Stomach (tissue), 9 donors: Measurements from ENCODE around the gene MLST8. TPM values are rescaled to one million over a fixed set of nuclear protein-coding genes. Genes with fewer than 3 reads are reported as not detected.

Experiments
- DNase-seq, 2 donors: peaks; one replicate each; pipeline versions ENCODE4 v3.0.0 to v3.0.0-alpha.2; 2013 to 2019
- H3K27ac ChIP-seq, 5 donors: fragments of 200-600 bp in 4 of 5; sonication (generic) in 4 of 5; one replicate each; pipeline ENCODE4 v1.5.1; 2013 to 2019; ENCODE audit warnings: mild to moderate bottlenecking in 1 of 5, moderate library complexity in 1 of 5
- H3K27me3 ChIP-seq, 3 donors: fragments of 200-600 bp; sonication (generic); one replicate each; pipeline ENCODE4 v1.5.1; 2017 to 2019; ENCODE audit warnings: mixed run types in 1 of 3
- H3K36me3 ChIP-seq, 4 donors: fragments of 200-600 bp; sonication (generic); 1 replicate in 3 of 4; 2 replicates in 1 of 4; pipeline ENCODE4 v1.5.1; 2016 to 2019
- H3K4me1 ChIP-seq, 4 donors: fragments of 200-600 bp; sonication (generic); one replicate each; pipeline ENCODE4 v1.5.1; 2016 to 2019
- H3K4me3 ChIP-seq, 4 donors: fragments of 200-600 bp; sonication (generic) in 3 of 4; one replicate each; pipeline ENCODE4 v1.5.1; 2016 to 2019; ENCODE audit warnings: mild to moderate bottlenecking in 1 of 4
- H3K9me3 ChIP-seq, 4 donors: fragments of 200-600 bp; sonication (generic); one replicate each; pipeline ENCODE4 v1.5.1; 2016 to 2019
- CTCF ChIP-seq, 7 experiments: fragments of 450-650 bp in 4 of 7; fragments of 200-600 bp in 3 of 7; sonication (generic) in 3 of 7; IDR thresholded peaks; one replicate each; pipeline ENCODE4 v1.5.1; 2016 to 2019; ENCODE audit warnings: antibody characterized with exemption in 7 of 7, control low read depth in 2 of 7, mild to moderate bottlenecking in 1 of 7
- EP300 ChIP-seq: sonication (generic); formaldehyde crosslinking; IDR thresholded peaks from one replicate; pipeline ENCODE4 v1.6.1; 2017; ENCODE audit warnings: antibody characterized with exemption
- POLR2A ChIP-seq, 4 donors: fragments of 450-650 bp; IDR thresholded peaks; one replicate each; pipeline ENCODE4 v1.6.1; 2016; ENCODE audit warnings: antibody characterized with exemption in 4 of 4, control low read depth in 2 of 4, mild to moderate bottlenecking in 1 of 4, moderate library complexity in 1 of 4
- POLR2AphosphoS5 ChIP-seq, 3 donors: sonication (generic); formaldehyde crosslinking; IDR thresholded peaks; one replicate each; pipeline ENCODE4 v1.6.1; 2016; ENCODE audit warnings: antibody characterized with exemption in 3 of 3
- WGBS, 5 donors: extraction: QIAGEN DNeasy Blood & Tissue Kit in 3 of 5; methylation state at CpG; one replicate each; pipeline versions ENCODE4 v1.1.5 to v1.1.7; 2013 to 2018; 5-methylcytosine and 5-hydroxymethylcytosine counted together
- intact Hi-C: fragments of 100-400 bp; cut with DNase I; formaldehyde crosslinking; loops from one replicate; pipeline ENCODE4 v1.15.1; 2023; ENCODE audit warnings: low total_unique reads
- polyA plus RNA-seq, 3 donors: library from polyadenylated mRNA; stranded (reverse); fragments of 200-250 nt; gene quantifications; one replicate each; pipeline ENCODE4 v1.2.3, GENCODE V29; 2013
- total RNA-seq, 5 donors: library from RNA; depleted of rRNA; stranded (reverse); fragments of >200 nt; gene quantifications; one replicate each; pipeline versions ENCODE4 v1.1.0 to v1.2.3, GENCODE V29; 2014 to 2016
- donor health status: healthy with polysubstance abuse.
- donor health status: Bipolar disorder and iron deficiency.
- donor health status: healthy.

MLST8 gene
- total and polyA plus RNA-seq, 8 donors = 7.5 to 235 (median 55.8) TPM

GRCh38 chr16:2195322-2196161, 9.7 kb upstream of the MLST8 start:
- intact Hi-C loops = loop anchor here (10.0 kb wide), 1 partner anchor 299 kb away; no protein-coding TSS in a partner anchor
- Histone ChIP-seq H3K27ac (no peak overlapping the region), H3K36me3 (no peaks in the 10 kb centered on the region), H3K4me3 (peak overlapping the region; percentile 45 to 52 (median 48)), H3K9me3 (no peaks in the 10 kb centered on the region), H3K27me3 (peaks cover 6 to 59% (median 37%) of the 10 kb centered on the region in 3 donors), H3K4me1 (peaks cover 13 to 21% (median 19%) of the 10 kb centered on the region in 4 donors)
- DNase-seq = no peak
- no peak for TF ChIP-seq POLR2A (IDR thresholded peaks at IDR 0.05)
- no peak for TF ChIP-seq CTCF (IDR thresholded peaks at IDR 0.05)
- TF ChIP-seq POLR2AphosphoS5 (IDR thresholded peaks at IDR 0.05) = no peak
- WGBS, 5 donors = 2 to 6% (median 3%) methylated on average over 29 to 48 of the region's 49 CpGs

GRCh38 chr16:2196162-2196980, 8.9 kb upstream of the MLST8 start, which contains the start of gene CASKIN1:
CASKIN1 (minus strand) TSS chr16:2196605; CDS start chr16:2196432, 173 bp downstream.
- Histone ChIP-seq H3K27me3 (peaks cover 6 to 59% (median 37%) of the 10 kb centered on the region in 3 donors), H3K4me3 (peak within 1 kb of the TSS; percentile 45 to 52 (median 48)), H3K9me3 (no peaks in the 10 kb centered on the region), H3K36me3 (no peaks in the 10 kb centered on the region), H3K27ac (no peak within 1 kb of the TSS), H3K4me1 (peaks cover 13 to 21% (median 19%) of the 10 kb centered on the region in 4 donors)
- DNase-seq = peak in 1 of 2 donors; percentile 70
- TF ChIP-seq POLR2A (IDR thresholded peaks at IDR 0.05) (no peak), EP300 (no peak), CTCF (IDR thresholded peaks at IDR 0.05) (no peak), POLR2AphosphoS5 (IDR thresholded peaks at IDR 0.05) (no peak)
- intact Hi-C loops = loop anchor here (10.0 kb wide), 1 partner anchor 298 kb away; no protein-coding TSS in a partner anchor
- 0 to 1% (median 1%) methylated on average over 13 to 118 of the region's 129 CpGs for WGBS, 5 donors

- Histone ChIP-seq H3K4me1 (peaks cover 13 to 21% (median 19%) of the 10 kb centered on the region in 4 donors), H3K27ac (no peak overlapping the region), H3K27me3 (peaks cover 6 to 59% (median 37%) of the 10 kb centered on the region in 3 donors), H3K4me3 (peak overlapping the region; percentile 25 to 36 (median 34)), H3K9me3 (no peaks in the 10 kb centered on the region), H3K36me3 (no peaks in the 10 kb centered on the region)
- 23 to 90% (median 30%) methylated on average over 2 to 32 of the region's 32 CpGs for WGBS, 5 donors
- no peak for DNase-seq
- TF ChIP-seq EP300 (no peak), POLR2AphosphoS5 (IDR thresholded peaks at IDR 0.05) (no peak), POLR2A (IDR thresholded peaks at IDR 0.05) (no peak), CTCF (IDR thresholded peaks at IDR 0.05) (no peak)
- intact Hi-C loops = loop anchor here (10.0 kb wide), 1 partner anchor 298 kb away; no protein-coding TSS in a partner anchor
Observed at GRCh38 chr16:2196981-2197511, 8.2 kb upstream of the MLST8 start.

- Histone ChIP-seq H3K9me3 (no peaks in the 10 kb centered on the region), H3K27me3 (peaks cover 6 to 59% (median 37%) of the 10 kb centered on the region in 3 donors), H3K27ac (no peak overlapping the region), H3K4me3 (no peak overlapping the region), H3K36me3 (no peaks in the 10 kb centered on the region), H3K4me1 (peaks cover 13 to 21% (median 19%) of the 10 kb centered on the region in 4 donors)
- WGBS, 5 donors = 76 to 88% (median 83%) methylated on average over 6 of the region's 6 CpGs
- intact Hi-C loops = loop anchor here (10.0 kb wide), 1 partner anchor 297 kb away; no protein-coding TSS in a partner anchor
- DNase-seq = no peak
- TF ChIP-seq CTCF (IDR thresholded peaks at IDR 0.05) (no peak), POLR2A (IDR thresholded peaks at IDR 0.05) (no peak), EP300 (no peak), POLR2AphosphoS5 (IDR thresholded peaks at IDR 0.05) (no peak)
Observed at GRCh38 chr16:2197765-2198164, 7.5 kb upstream of the MLST8 start.
